TTC549 (cell line): ENCODE measurements around the gene SERINC2.

Source experiments
- FAIRE-seq: peaks from 2 replicates; lab custom pipeline; 2012; peaks lifted over from hg19 to GRCh38; lab: Jason Lieb, UNC

The SERINC2 gene

DNA sequence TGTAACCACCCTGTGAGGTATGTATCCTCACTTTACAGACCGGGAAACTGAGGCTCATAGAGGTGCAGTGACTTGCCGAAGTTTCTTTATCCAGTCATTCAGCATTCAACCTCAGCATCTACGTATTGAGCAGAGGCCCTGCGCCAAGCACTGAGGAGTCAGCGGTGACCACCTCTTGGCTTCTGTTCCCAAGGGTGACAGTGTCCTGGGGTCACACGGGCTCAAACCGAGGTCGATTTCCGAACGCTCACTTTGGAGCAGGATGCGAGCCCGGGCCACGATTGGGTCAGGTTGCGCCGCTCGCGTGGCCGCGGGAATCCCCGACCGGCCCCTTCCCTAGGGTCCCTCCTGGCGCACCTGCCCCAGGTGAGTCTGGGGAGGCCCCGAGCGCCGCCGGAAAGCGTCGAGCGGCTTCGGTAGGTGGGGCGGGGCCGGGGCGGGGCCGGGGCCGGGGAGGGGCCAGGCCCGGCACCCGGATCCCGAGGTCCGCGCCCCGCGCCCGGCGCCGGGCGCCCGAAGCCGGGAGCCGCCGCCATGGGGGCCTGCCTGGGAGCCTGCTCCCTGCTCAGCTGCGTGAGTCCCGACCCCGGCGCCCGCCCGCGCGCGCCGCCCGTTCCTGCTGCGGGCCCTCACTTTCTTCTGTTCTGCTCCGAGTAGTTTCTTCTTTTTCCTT lies at the start of gene SERINC2:
Gene SERINC2, plus strand, starts transcription at position 482 of the 673 bp plus-strand sequence. Its CDS starts 53 bp downstream, at position 535.
- no peak for FAIRE-seq

DNA sequence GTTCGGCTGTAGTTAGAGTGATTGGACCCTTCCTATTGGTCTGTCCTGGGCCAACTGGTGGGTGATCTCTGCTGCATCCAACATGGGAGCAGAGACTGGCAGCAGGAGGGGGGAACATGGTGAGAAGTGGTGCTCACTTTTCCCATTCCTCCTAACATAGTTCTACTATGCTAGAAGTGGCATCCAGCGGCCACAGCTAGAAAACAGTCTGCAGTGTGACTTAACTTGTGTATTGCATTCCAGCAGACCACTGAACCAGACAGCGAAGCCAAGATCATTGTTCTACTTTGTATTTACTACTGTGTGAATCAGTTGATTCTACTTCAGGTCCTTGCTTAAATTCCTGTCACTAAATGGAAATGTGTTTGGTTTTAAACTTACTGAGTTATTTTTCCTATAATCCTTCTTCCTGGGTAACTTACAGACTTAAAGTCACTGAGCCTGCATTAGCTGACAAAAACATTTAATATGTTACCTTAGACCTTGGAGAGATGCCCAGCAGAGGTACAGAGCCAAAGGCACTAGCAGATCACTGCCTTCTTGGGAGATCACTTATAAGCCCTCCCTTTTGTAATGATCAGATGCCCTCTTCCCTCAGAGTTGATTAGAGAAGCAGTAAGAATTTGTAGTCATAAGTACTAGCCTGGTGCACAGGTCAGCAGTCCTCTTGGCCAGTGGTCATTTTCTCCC lies 48.3 kb upstream of the SERINC2 start:
- FAIRE-seq: no peak

DNA sequence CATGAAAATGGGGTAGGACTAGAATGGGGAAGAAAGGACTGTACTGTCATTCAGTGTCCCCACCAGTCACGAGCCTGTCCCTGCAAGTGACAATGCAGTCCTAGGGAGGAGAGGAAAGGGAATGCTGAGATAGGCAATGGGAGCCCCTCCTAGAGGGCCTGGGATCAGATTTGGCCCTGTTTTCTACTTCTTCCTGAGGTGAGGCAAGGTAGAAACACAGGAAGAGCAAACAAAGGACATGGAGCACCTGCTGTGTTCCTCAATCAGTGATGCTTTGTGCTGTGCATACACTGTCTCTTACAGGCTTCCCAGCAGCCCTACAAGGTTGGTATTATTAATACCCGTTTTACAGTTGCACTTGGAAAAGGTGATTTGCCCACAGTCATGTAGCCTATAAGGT lies 46.2 kb upstream of the SERINC2 start:
- no peak for FAIRE-seq

DNA sequence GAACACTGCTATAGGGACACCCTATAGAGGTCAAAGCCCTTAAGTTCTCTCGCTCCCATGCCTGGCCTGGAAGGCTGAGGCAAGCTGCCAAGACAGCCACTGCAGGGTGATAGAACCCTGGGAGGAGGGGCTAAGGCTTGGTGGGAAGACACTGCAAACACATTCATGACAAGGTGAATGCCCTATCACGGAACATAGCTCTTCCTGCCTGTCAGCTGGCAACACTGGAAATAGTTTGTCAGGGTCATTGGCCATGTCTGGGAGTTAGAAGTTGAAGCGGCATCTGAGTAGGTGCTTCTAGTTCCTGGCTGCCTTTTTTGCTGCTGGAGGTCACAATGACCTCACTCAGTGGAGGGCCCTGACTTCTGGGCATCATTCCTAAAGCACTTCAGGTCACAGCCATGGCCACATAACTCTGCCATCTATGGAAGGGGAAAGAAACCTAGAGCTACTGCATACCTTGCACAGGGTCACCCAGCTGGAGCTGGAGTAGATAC lies 44.4 kb upstream of the SERINC2 start:
- FAIRE-seq: no peak

DNA sequence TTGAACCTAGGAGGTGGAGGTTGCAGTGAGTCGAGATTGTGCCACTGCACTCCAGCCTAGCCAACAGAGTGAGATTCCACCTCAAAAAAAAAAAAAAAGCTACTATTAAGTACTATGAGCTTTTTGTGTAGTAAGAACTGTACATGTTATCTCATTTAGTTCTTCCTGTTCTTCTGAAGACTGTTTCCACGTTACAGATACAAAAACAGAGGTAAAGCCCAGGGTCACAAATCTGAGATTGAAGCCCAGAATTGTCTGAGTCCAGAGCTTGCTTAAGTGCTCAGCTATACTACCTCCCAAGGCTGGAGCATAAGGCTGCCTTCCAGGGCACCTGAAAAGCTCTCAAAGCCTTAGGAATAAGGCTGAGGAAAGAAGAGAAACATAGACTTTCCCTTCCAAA lies 43.0 kb upstream of the SERINC2 start:
- no peak for FAIRE-seq

DNA sequence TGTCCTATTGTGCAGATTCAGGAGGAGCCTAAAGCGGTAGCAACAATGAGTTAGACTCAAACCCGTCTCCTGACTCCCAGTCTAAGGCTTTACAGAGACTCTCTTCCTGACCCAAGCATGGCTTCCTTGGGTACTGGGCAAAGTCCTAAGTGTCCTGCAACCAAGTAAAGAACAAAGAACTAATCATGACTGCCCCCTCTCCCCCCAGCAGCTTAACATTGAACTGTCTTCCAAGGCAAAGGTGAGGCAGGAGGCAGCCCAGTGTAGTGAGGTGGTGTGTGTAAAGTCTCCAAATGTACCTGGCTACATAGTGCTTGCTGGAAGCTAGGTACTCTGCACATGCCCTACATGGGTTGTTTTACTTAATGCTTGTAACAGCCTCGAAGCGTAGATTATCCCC lies 42.4 kb upstream of the SERINC2 start:
- FAIRE-seq: no peak

DNA sequence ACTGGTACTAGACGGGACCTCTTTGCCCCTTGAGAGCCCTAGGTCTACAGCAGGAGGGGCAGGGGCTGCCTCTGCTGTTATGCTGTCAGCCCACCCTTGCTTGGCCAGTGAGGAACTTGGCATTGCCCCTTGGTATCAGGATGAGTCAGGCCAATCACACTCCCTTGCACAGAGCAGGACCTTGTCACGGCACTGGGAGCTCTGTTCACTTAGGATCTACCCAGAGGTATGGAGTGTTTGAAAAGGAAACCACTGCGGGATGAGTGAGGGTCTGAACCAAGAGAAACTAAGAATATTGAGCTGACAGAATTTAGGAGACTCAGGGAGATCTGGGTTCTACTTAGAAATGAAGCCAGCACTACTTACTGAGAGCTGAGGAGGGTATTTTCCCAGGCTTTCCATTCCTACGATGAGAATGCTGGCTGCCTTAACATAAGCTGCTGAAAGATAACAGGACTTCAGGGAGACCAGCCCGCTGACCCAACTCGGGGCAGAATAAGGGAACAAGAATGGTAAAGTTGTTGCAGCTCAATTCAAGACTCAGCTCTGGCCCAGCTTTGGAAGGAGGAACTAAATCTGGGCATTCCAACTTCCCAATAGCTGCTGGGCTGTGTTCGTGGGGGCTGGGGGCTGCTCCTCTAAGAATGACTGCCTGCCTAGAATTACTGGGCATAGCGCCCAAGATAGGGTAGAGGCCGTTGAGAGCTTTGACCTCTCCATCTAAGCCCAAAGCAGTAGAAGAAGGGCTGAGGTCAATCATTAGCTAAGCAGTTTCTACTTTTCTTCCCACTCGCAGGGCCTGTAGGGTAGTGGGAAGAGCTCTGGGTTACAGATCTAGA lies 41.7 kb upstream of the SERINC2 start:
- FAIRE-seq: no peak

DNA sequence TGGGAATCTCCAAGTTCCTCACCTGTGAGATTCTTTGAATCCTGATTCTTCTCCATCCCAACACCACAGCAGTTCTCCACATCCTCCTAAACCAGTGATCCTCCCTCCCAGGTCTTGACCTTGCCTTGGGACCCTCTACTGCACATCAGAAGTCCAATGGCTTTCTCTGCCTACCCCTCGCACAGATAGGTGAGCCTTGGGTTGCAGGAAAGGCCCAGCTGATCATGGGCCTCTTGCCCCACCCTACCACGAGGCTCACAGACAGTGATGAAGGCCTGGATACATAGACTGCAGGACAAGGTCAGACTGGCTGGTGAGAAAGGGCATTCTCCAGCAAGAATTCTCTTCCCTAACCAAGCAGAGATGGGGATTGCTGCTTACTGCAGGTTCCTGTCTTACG lies 41.0 kb upstream of the SERINC2 start:
- no peak for FAIRE-seq

DNA sequence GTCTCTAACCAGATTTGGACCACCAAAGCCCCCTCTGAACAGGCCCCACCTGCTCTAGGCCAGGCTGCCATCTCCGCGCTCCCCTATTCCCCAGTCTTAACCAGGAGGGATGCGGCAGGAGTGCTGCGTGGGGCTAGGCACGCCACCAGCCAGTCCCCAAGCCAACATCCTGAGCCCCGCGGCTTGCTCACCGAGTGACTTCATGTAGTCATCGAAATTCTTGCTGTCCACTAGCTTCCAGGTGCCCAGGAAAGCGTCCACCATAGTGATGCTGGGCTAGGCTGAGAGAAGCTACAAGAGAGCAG lies 40.3 kb upstream of the SERINC2 start:
- FAIRE-seq: no peak

DNA sequence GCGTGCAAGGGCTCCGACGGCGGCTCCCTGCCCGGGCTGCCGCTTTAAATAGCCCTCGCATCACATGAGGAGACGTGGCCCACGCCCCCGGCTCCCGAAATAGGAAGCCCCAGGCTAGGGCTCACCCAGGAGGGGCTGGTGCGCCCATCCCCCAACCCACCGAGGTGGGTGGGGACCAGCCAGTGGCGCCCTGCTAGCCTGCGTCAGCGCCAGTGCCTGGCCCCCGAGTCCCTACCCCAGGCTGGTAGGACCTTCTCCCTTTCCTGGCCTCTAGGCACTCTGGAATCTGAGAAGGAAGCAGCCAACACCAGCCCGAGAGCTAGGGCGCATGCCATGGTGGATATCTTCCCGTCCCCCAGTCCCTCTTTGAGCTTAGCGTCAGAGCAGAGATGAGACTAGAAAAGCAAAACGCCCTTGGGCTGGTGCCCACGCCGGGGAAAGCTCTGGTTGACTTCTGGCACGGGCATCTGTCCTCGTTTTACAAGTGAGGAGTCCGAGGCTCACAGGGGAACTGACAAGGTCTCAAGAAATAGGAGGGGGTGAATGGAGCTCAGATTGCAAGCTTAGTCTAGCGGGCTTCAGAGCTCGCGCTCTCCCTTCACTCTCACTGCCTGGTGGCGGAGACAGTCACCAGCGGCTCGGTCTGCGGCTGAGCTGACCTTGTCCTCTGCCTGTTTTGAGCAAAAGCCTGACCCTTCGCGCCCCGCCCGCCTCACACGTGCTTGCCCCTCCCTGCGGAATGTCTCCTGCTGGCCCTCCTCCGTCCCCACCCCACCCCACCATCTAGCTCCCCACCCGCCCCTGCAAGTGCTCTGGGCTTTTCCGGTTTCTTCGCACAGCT lies 39.7 kb upstream of the SERINC2 start, which contains the start of gene FABP3:
Gene FABP3, minus strand, starts transcription at position 21 of the 841 bp plus-strand sequence. CDS start 62 bp downstream, outside the sequence.
- FAIRE-seq: no peak

DNA sequence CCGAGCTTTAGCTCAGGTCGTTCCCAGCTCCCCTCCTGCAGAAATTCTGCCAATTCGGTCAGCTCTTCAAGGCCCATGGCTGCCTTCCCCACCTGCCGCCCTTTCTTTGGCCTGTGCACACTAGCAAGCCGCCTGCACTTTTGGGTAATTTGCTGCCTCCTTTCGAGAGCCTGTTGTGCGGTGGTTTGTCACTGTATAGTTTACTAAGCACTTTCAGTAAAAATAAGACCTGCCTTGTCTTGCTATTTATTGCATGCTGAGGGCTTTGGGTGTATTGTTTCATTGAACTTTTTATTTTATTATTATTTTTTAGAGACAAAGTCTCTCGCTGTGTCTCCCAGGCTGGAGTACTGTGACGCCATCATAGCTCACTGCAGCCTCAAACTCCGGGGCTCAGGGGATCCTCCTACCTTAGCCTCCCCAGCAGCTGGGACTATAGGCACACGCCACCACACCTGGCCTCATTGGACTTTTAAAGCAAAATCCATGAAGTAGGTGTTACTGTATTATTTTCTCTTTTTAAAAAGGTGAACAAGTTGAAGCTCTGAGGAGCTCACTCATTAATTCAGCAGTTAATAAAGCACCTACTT lies 39.0 kb upstream of the SERINC2 start:
- no peak for FAIRE-seq

DNA sequence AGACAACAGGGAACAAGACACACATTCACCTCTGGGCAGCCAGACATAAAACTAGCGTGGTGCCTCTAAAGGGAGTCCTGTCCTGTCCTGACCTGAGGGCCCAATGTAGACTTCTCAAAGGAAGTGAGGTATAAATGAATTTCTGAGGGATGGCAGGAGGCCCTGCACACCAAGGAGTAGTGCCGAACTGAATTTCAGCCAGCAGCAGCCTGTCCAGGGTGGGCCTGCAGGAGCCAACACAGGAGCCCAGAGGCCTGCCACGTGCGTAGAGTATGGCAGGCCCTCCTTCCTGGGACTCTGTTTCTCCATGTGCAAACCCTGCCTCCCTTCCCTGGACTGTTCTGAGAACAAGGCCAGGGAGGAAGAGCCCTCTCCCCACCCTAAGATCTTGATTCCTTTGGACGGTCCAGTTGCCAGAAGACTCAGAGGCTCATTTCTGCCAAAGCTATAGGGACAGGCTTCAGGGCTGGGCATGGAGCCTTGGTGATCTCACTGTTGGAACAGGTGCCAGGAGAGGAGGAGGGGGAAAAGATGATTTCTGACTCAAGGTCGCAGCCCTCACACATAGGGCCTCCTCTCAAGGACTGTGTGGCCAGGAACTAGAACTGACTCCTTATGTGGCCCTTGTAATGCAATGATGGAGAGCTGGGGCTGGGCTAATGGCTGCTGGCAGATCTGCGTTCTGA lies 38.4 kb upstream of the SERINC2 start:
- no peak for FAIRE-seq

DNA sequence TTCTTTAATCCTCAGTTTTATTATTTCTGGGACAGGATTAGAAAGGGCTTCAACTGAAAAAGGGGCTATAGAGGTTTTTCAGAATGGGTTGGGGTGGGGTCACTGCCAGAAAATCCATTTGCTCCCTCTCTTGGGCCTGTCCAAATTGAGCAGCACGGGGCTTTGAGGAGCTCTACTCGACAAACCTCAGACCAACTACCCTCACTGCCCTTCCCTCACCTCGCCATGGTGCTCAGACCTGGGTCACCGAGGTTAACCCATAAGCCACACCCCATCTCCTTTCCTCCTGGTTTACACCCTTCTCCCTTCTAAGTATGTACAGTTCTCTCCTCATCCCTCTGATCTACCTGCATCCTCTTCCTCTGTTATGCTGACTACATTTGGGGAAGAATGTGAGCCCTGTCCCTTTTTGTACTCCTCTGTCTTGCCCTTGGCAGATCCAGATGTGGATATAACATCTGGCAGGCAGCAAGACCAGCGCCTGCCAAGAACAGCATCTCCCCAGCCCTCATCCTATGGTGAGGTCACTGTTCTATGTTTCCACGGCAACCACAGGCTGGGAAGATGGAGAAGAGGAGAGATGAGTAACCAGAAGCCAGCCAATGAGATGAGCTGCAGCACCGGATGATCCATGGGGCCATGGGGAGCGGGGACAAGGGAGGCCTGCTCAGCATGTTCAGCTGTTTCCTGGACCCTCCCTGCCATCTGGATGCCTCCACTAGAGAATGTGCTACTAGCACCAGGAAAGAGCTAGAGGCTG lies 36.5 kb upstream of the SERINC2 start:
- FAIRE-seq: no peak

DNA sequence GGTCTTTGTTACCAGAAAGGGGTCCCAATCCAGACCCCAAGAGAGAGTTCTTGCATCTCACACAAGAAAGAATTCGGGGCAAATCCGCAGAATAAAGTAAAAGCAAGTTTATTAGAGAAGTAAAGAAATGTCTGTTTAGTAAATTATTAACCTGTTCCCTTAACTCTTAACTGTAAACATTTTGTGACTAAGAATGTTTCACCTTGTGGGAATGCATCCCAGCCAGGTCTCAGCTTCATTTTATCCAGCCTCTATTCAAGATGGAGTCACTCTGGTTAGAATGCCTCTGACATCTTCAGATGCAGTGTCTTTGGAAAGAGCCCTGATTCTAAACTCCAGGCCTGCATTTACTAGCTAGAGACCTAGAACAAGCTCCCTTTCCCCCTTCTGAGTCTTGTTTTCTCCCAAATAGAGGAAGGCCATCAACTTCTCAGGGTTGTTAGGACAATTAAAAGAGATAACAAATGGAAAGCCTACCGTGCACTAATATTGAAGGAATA lies 35.6 kb upstream of the SERINC2 start:
- FAIRE-seq: no peak

DNA sequence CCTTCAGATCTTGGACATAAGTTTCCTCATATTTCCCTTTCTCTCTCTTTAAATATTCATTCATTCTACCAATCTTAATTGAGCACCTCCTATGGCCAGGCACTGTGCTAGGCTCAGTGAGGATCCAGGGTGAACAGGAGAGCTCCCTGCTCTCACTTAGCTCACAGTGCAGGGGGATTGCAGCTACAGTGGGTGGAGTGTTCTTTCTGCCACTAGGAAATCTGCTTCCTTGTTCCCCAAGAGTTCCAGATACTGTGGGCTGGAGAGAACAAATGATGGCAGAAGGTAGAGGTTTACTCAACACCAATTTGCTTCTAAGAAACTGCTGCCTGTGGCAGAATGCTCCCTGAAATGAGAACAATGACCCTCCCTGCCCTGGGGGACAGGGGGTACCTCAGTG lies 35.0 kb upstream of the SERINC2 start:
- FAIRE-seq: no peak

DNA sequence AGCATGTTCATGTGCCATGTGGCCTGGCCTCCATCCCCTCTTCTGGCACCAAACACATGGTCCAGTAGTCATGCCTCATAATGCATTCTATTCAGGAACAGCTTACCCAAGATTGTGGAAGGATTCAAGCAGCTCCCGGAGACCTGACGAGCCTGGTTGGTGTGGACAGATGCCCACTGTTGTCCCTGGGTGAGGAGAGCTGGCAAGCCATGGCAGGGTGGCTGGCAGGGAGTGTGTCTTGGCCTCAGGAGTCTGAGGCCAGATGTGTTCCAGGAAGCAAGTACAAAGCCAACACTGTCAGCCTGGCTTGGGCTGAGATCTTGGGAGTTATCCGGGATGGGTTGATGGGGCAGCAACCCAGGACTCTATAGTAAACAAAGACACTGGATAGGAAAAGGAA lies 32.8 kb upstream of the SERINC2 start:
- FAIRE-seq: no peak

DNA sequence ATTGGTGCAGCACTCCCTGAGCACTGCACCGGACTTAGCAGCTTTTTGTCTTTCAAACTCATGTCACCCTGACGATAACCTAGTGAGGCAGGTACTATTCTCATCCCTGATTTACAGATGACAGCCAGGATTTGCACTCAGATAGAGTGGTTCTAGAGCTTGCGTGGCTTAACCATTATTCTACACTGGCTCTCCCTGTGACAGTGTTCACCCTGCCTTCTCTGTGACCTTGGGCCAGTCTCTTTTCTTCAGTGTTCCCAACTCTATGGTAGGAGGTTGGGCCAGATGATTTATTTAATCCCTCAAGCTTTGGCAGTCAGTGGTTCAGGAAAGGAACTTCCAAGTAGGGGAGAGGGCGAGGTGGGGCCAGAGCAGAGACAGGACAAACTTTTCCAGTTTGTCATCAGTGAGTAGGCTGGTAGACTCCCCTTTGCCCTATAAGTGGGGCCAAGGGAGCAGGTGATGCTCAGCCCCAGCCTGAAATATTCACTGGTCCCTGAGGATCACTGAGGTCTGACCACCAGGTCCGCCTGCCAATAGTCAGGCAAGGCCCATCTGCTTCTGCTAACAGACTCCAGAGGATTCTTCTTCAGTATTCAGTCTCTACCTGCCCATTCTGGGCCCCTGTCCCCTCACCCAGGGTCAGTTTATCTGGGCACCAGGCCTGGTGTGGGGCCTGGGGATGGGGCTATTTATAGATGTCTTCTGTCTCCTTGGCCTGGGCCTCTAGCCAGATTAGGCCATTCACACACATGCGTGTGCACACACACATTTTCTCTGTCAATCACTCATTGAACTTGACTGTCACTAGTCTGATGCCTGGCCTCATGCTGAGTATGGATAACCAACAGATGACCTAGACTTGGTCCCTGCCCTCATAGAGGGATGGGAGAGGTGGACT lies 31.4 kb upstream of the SERINC2 start:
- FAIRE-seq: no peak

DNA sequence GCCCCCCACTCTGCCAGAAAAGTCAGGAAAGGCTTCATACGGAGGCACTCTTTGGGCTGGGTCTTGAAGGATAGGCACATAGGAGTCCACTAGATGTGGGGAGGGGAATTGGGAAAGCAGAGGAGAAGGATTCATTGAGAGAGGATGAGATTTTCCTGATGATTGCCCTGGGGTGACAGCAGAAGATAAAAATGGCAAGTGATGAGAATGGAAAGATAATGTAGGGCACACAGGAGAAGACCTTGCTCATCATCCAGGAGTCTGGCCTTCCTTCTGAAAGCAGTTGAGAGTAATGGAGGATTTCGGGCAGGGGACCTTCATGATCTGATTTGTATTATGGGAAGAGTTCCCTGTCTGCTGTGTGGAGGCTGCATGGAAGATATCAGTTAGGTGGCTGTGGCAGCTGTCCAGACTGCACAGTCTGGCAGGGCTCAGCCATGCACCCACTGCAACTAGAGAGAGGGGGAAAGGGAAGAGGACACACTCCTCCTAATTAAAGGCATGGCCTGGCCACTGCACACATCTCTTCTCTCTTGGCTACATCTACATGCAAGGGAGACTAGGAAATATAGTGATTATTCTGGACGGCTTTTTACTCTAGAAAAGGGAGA lies 30.5 kb upstream of the SERINC2 start:
- no peak for FAIRE-seq

DNA sequence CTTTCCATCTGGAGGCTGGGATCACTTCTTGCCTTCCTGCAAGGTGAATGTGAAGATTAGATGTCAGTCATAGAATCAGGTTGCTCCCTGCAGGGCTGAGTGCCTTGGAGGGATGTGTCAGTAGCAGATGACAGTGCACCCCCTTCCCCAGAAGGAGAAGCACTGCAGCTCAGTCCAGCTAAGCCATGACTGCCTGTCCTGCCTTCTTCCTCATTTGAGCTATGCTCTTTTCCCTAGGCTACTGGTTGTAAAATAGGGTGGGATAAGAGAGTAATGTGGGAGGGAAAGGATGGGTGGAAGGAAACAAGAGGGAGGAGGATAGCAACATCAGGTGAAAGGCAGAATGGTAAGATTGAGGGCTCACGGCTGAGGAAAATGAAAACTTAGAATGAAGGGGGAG lies 29.0 kb upstream of the SERINC2 start:
- no peak for FAIRE-seq
